ENCODE results near the gene NOTUM.
"Not testable (repeated sequence)": the region's sequence is repeated elsewhere in the genome, so short reads cannot be mapped to it uniquely, and the experiment has no call there.

Gene NOTUM

DNA sequence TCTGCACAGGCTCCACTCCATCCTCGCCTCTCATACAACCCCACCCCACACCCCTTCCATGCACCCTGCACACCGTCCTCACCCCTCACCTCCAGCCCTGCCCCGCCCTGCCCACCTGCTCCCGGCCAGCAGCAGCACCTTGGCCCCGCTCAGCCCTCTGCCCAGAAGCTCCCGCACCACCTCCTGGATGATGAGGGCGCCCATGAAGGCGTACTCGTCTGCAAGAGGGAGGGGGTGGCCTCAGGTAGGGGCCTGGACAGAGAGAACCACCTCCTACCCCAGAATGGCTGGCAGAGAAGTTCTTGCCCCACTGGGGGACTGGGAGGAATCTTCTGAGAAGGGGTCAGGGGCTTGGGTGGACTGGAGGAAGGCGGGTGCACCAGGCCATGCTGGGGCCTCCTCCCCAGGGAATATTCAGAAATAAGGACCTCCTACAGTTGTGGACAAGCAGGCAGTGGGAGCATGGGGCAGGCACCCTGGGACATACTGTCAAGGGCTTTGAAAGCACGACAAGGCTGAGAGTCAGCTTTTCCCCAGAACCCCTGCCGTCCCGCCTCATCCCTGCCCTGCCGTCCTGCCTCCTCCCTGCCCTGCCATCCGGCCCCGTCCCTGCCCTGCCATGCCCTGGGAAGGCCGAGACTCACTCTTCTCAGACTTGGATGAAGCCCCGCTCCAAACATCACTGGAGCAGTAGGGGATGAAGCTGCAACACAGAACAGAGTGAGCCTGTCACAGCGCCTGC is 3.1 kb downstream of the NOTUM start:
- no peak for DNase-seq (ENCODE audit: low spot score)

DNA sequence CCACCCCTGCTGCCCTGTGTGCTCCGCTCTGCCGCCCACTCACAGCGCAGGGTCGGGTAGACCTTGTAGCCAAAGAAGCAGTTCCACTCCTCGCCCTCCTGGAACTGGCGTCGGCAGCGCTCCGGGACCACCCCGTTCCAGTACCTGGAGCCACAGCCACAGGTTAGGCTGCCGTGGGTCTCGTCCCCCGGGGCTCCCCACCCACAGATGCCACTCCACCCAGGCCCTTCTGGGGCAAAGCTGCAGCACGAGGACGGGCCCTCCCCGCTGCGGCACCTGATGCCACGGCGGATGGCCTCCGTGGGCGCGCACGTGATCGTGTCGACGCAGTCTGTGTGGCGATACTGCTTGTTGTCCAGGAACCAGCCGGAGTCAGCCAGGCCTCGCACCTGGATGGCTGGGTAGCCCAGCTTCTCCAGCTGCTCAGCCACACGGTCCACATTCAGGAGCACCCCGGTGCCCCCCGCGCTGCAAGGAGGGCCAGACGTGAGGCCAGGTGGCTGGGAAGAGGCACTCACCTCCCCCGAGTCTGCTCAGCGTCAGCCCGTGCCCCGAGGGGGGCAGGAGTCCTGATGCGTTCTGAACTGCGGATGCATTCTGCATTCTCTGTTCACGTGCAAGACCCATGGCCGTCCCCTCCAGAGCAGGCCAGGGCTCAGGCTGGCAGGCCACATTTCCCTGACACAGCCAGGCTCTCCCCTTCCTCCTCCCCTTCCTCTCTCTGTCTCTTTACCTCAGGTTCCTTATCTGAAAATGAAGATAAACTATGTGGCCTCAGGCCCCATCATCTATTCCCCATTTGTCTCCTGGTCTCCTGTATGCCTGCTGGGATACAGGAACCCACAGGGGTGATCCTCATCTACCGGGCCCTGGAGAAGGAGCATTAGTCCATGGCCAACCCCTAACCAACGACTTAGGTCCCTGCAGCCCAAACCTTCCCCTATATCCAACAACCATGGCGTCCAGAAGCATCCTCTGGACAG is 4.1 kb downstream of the NOTUM start:
- no peak for DNase-seq (ENCODE audit: low spot score)

- DNase-seq (ENCODE audit: low spot score), result no peak
Observed at GRCh38 chr17:81955756-81956544, 5.0 kb downstream of the NOTUM start.

DNA sequence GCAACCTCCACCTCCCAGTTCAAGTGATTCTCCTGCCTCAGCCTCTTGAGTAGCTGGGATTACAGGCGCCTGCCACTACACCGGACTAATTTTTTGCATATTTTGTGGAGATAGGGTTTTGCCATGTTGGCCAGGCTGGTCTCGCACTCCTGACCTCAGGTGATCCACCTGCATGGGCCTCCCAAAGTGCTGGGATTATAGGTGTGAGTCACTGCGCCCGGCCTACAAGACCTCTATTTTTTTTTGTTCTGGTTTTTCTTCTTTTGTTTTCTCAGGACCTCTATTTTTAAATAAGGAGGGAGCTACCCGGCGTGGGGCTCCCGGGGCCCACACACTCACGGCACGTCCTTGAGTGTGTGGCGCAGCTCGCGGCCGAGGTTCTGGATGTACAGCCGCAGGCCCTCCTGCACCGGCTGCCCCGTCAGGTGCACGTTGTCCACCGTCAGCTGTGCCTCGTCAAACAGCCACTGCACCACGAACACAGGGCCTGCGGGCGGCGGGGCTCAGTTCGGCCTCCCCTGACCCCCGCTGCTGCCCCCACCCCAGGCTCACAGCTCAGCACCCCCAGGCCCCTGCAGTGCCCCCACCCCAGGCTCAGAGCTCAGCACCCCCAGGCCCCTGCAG is 5.8 kb downstream of the NOTUM start:
- no peak for DNase-seq (ENCODE audit: low spot score)

DNA sequence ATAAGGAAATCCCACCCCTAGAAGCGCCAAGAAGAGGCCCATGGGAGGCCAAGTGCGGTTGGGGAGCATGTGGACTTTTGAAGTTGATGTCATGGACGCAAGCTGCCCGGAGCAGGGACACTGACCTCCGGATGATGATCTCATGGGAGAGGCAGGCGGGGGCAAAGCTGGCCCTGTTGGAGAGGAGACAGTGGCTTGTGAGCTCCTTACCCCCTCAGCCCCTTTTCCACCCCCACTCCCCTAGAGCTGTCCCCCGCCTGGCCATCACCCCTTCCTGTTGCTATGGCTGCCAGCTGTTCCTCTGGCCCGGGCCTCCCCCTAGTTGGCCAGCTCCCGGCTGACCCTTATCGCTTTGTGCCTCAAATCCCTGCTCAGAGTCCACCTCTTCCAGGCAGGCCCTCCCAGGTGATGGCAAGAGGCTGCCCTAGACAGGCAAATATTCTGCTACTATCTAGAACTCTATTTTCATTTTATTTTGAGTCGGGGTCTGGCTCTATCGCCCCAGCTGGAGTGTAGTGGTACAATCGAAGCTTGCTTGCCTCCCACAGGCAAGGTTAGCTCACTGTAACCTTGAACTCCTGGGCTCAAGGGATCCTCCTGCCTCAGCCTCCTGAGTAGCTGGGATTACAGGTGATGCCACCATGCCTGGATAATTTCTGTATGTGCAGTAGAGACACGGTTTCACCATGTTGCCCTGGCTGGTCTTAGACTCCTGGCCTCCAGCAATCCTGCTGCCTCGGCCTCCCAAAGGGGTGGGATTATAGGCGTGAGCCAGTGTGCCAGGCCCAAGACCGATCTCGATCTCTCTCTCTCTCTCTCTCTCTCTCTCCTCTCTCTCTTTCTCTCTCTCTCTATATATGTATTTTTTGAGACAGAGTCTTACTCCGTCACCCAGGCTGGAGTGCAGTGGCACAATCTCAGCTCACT is 6.6 kb downstream of the NOTUM start:
- no peak for DNase-seq (ENCODE audit: low spot score)

GRCh38 chr17:81953443-81953842 is 7.5 kb downstream of the NOTUM start:
- DNase-seq (ENCODE audit: low spot score), result not testable (repeated sequence)

DNA sequence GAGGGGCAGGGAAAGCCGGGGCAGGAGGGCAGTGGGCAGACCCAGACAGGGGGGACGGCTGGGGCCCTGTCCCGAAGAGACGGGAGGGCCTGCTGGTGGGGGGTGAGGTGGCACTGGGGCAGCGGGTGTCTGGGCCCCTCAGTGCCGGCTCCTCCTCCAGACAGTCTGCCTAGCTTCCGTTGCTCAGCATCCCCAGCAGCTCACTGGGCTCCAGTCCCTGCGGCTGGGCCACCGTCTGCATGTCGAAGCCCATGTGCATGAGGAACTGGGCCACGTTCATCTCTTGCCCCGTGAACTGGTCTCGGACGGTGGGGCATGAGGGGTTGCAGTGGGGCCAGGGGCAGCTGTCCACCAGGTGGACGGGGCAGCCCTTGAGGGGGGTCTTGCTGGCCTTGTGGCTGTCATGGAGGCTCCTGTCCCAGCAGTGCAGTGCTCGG is 8.2 kb downstream of the NOTUM start:
- no peak for DNase-seq (ENCODE audit: low spot score)

- DNase-seq (ENCODE audit: low spot score), result no peak
Observed at GRCh38 chr17:81951785-81952684, 9.0 kb downstream of the NOTUM start.

DNA sequence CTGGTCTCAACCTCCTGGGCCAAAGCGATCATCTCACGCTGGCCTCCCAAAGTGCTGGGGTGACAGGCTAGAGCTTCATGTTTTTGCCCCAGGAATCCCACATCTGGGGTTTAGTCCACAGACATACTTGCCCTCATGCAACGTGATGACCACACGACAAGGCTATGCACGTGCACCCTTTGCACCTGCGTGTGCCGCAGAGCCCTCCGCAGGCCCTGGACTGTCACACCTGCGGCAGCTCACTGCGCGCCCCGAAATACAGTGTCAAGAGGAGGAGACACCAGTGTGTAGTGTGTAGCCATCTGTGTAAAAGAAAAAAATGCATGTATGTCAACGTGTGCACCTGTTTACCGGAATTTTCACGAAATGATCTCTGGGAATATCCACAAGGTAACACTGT is 10.5 kb downstream of the NOTUM start:
- DNase-seq (ENCODE audit: low spot score), result no peak

- no peak for DNase-seq (ENCODE audit: low spot score)
Observed at GRCh38 chr17:81948635-81949378, 12.2 kb downstream of the NOTUM start.

- no peak for DNase-seq (ENCODE audit: low spot score)
Observed at GRCh38 chr17:81947189-81947588, 13.8 kb downstream of the NOTUM start, which contains the start of gene MYADML2. Gene MYADML2 (minus strand): TSS chr17:81947233. CDS start chr17:81941741, 5,492 bp downstream.

GRCh38 chr17:81944858-81945257 is 16.1 kb downstream of the NOTUM start:
- DNase-seq (ENCODE audit: low spot score), result no peak

- DNase-seq (ENCODE audit: low spot score), result no peak
Observed at GRCh38 chr17:81942167-81942553, 18.8 kb downstream of the NOTUM start.

DNA sequence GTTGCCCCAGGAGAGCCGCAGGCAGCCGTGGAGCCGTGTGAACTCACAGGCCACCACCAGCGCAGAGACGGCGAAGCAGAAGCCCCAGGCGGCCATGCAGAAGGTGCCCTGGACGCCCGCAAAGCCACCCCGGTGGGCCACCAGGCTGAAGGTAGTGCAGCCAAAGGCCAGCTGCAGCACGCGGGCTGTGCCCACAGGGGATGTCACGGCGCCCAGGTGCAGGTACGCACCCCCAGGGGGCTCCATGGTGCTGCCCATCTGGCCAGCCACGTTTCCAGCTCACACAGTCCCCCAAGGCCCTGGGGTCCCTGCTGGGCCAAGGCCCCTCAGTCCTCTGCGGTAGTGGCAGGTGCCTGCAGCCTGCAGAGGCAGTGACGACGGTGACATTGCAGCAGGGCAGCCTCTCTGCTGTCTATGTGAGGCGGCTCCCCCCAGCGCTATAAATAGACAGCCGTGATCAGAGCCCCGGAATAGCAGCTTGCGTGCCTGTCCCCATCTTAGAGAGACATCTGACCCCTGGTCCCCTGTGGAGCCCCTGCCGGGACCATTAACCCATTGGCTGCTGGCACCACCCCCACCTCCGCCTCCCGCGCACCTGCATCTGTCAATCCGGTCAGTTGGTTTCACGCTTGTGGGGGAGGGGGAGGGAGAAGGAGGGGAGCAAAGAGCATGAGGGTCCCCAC is 19.4 kb downstream of the NOTUM start:
- DNase-seq (ENCODE audit: low spot score), result no peak

DNA sequence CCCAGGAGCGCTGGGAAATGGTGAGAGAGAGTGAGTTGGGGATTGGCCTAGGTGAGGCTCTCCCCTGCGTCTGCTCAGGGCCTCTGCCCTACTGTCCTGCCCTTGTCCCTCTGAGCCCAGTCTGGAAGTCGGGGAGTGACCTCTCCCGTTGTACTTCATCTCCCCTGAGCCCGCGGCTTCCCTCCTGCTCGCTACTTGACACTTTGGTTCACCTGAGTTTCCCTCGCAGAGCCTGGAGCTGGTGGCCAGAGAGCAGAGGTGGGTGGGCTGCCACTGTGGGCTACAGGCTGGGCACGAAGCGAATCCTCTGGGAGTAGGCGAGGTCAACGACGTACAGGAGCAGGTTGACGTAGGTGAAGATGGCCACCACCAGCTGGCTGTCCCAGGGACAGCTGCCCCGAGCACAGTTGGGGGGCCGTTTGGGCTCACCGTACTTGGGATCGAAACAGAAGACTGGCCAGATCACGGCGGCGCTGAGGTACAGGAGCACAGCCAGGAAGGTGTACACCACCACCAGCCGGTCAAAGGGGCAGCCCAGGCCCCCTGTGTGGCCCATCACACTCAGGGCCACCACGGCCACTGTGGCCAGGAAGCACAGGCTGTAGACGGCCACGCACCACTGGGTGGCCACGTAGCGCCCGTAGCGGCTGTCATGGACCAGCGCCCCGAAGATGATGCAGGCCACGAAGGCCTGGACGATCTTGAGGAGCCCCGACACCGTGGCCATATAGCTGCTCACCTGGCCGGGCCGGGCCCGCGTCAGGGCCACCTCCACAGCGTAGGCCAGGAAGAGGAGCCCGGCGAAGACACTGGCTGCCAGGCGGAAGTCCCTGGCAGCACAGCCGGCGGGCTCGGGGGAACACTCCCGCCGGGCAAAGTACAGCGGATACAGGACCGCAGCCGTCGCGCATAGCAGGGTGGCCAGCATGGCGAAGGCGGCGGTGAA is 20.2 kb downstream of the NOTUM start:
- no peak for DNase-seq (ENCODE audit: low spot score)

DNA sequence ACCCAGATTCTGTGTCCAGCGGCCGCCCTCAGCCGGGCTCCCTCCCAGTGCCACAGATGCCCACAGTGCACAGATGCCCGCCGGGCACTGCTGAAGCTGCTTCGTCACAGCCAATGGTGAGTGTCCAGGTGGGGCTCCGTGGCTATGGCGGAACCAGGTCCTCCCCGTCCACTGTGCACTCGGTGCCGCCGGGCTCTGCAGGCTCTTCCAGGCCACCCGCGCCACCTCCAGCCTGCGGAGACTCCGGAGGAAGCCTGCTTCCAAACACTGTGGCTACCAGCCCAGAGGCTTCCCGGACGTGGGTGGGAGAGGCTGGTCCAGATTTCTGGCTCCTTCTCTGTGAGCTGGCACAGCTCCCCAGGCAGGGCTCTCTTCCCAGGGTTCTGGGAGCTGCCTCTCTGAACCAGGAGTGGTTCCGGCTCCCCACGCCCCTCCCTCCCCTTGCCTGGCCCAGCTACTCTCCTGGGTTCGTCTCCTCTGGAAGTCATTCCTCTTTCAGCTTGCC is 21.1 kb downstream of the NOTUM start:
- DNase-seq (ENCODE audit: low spot score), result no peak

DNA sequence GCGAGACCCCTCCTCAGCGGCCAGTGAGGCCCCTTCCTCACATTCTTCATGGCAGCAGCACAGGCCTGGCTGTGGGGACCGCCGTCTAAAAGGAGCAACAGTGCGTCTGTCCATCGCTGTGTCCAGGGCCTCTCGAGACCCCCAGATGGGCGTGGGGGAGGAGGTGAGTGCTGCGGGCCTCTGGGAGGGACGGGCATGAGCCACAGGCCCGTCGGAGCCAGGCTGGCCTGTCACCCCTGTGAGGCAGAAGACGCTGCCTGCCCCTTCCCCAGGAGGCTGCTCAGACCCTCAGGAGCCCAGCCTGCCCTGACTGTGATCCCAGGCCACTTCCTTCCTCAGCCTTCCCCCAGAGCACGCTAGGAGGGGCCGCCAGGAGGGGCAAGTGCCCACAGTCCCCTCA is 21.8 kb downstream of the NOTUM start:
- DNase-seq (ENCODE audit: low spot score), result no peak
